Retinal pigment epithelial cell (primary cell): Measurements from ENCODE around the gene SMARCD1.

Experiments
- DNase-seq: peaks from one replicate; pipeline ENCODE4 v3.0.0-alpha.2; 2010; ENCODE audit warnings: low read depth
- H3K4me3 ChIP-seq: 2 replicates; pipeline ENCODE4 v1.5.1; 2011; ENCODE audit warnings: mild to moderate bottlenecking, low read length, control low read depth, moderate library complexity
- CTCF ChIP-seq: conservative IDR thresholded peaks from 2 replicates; pipeline ENCODE4 v1.5.1; 2011; ENCODE audit warnings: low read depth, low read length, control low read depth, inconsistent platforms

The SMARCD1 gene

DNA sequence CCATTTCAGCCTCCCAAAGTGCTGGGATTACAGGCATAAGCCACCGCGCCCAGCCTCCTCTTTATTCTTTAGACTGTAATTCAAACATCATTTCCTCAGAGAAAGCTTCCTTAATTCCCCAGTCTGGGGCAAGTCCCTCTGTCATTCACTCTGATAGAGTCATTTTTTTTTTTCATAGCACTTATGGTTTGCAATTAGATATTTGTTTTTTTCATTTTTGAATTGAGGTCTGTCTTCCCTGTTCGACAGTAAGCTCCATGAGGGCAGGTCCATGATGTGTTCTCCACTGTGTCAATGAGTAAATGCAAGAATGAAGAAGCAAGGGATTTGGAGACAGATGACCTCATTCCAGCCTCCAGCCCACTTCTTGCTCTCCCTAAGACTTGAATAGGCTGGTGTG is 15.6 kb upstream of the SMARCD1 start:
- TF ChIP-seq CTCF = no peak
- DNase-seq = no peak
- H3K4me3 ChIP-seq = no peak overlapping the region

DNA sequence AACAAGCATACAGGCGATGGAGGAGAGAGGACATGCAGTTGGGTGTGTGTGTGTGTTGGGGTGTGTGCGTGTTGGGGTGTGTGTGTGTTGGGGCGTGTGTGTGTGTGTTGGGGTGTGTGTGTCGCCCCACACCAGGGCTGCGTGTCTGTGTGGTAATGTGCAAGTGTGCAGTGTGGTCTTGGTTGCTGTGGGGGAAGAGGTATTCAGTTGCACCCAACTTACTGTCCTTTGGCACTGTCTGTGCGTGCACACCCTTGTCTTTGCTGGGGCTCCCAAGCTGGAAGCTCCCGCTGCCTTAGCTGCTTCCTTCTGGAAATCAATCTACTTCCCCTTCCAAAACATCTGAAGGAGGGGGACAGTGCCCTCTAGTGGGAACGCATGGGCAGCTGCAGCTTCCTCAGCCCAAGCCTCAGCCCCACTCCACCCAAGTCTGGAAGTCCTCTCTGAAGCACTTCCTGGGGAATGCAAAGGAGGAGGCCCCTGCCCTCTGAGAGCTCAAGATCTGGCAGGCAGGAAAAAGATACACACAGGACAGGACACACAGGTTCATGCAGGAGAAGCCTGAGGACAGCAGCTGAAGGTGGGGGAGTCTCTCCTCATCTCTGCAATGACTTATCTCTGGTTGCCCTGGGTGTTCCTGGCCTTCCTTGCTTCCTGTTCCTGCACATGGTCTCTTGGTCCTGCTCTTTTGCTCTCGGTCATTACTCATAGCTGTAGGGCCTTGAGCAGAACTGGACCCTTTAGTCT is 14.7 kb upstream of the SMARCD1 start:
- TF ChIP-seq CTCF = peak; percentile 98
- H3K4me3 ChIP-seq = no peak overlapping the region
- peak; percentile 39 for DNase-seq

DNA sequence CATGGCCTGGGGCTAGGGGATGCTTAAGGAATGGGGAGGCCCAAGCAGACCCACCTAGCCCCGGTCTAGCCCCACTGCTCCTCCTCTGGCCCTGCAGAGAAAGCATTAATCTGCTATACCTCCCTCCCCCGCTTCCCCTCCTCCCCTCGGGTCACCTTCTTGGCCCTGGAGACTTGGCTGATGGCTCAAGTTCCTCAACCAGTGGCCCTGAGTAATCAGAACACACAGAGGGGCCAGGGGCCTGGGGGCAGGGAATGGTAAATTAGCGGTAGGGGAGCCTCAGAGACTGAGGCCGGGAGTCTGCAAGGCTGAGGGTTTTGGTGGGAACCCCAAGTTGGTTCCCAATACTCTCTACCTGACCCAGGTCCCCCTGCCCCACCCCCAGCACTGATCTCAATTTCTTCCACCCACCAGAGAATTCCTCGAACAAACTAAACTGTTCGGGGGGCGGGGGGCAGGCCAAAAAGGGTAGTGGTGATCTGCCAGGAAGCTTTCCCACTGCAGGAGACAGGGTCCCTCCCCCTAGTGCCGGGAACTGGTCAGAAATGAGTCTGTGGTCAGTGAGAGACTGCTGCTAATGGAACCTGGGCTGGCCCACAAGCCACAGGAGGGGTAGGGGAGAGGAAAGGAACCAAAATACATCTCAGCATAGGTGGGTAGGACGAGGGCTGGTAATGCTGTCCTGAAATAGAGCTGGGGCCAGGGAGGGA is 12.8 kb upstream of the SMARCD1 start:
- no peak overlapping the region for H3K4me3 ChIP-seq
- no peak for TF ChIP-seq CTCF
- DNase-seq = no peak

DNA sequence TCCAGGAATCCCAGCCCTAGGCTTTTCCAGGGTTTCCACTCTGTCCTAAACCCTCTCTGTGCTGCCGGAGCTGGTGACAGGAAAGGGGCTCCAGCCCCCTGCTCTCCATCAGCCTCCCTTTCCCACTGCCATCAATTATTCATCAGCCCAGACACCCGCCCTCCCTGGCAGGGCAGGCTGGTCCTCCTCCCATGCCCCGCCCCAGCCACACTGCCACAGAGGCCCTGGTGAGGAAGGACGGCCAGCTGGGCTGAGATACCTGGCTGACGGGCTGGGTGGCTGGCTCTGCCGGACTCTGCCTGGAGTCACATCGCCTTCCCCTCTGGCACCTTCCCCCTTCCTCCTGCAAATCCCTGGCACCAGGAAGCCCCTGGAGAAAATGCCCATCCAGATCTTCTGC is 11.9 kb upstream of the SMARCD1 start:
- no peak overlapping the region for H3K4me3 ChIP-seq
- DNase-seq = no peak
- no peak for TF ChIP-seq CTCF

DNA sequence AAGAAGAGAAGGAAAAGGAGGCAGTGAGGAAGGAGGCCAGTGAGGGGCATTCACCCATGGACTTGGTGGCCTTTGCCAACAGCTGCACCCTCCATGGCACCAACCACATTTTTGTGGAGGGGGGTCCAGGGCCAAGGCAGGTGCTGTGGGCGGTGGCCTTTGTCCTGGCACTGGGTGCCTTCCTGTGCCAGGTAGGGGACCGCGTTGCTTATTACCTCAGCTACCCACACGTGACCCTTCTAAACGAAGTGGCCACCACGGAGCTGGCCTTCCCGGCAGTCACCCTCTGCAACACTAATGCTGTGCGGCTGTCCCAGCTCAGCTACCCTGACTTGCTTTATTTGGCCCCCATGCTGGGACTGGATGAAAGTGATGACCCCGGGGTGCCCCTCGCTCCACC is 11.4 kb upstream of the SMARCD1 start:
- no peak for TF ChIP-seq CTCF

GRCh38 chr12:50074936-50075807 is 10.0 kb upstream of the SMARCD1 start:
- peak; percentile 90 for TF ChIP-seq CTCF
- DNase-seq = peak; percentile 68
- no peak overlapping the region for H3K4me3 ChIP-seq

More for the DNA sequence above, 11.4 kb upstream of the SMARCD1 start:
- no peak overlapping the region for H3K4me3 ChIP-seq
- no peak for DNase-seq
